NCI-H82 (cell line): ENCODE results near the gene IFNGR1.
"Not testable (repeated sequence)": the region's sequence is repeated elsewhere in the genome, so short reads cannot be mapped to it uniquely, and the experiment has no call there.

Source experiments
- DNase-seq: peaks from one replicate; lab custom pipeline; 2025; lab: John Stamatoyannopoulos, UW

Gene IFNGR1

DNA sequence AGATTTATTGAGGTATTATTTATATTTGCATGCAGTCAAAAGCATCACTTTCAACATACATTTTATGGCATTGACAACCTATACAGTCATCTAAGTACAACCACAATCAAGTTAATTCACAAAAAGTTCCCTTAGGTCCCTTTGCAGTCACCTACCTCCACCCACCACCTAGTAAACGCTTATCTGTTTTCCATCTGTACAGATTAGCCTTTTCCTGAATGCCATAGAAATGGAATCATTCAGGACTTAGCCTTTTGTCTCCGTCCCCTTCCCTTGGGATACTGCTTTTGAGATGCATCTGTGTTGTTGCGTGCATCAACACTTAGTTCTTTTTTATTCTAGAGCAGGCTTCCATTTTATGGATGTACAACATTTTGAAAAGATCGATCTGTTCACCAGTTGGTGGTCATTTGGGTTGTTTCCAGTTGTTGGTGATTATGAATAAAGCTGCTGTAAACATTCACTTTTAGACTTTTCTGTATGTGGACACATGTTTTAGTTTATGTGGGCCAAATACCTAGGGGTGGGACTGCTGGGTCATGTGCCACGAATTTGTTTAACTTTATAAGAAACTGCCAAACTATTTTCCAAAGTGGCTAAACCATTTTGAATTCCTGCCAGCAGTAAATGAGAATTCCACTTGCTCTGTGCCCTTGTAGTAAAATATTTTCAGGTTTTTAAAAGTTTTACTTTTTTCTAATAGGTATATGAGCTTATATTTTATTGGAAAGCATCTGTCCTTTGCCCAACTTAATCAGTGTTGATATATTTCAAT is 17.6 kb upstream of the IFNGR1 start:
- DNase-seq, result no peak

GRCh38 chr6:137235686-137236085 is 16.5 kb upstream of the IFNGR1 start:
- no peak for DNase-seq

GRCh38 chr6:137233911-137234863 is 15.0 kb upstream of the IFNGR1 start:
- DNase-seq, result no peak

DNA sequence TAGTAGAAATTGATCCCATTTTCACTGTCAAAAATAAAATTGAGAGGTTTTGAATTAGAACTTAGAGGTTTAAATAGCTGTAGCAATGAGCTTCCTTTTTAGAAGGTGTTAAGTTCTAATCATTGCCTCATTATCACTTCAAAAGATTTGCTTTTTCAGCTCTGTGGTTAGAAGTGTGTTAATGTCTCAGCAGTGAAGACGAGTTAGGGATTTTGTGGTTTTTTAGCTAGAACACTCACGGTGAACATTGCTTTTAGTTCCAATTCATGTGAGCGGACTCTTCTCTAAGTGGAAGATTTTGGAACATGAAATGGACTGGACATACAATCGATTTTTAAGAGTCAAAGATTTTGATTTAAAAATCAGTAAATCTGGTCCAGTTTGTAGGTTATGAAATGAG is 12.7 kb upstream of the IFNGR1 start:
- no peak for DNase-seq

- DNase-seq, result no peak
These were observed 11.9 kb upstream of the IFNGR1 start for GRCh38 chr6:137230956-137231555.

DNA sequence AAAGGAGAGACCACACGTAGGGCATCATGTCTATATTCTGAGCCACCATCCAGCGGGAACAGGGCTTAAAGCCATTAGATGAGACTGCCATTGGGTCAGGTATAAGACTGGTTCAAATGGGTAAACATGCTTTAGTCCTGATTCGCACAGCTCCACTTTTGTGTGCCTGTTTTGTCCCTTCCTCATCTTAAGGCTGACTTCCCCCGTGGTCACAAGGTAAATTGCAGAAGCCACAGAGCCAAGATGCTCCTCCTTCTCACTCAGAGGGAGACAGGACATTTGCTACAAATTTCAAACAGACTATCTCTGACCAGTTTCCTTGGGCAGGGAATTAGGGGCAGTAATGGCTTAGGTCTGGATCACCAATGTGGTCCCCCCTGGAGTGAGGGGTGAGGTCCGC is 11.4 kb upstream of the IFNGR1 start:
- no peak for DNase-seq

DNA sequence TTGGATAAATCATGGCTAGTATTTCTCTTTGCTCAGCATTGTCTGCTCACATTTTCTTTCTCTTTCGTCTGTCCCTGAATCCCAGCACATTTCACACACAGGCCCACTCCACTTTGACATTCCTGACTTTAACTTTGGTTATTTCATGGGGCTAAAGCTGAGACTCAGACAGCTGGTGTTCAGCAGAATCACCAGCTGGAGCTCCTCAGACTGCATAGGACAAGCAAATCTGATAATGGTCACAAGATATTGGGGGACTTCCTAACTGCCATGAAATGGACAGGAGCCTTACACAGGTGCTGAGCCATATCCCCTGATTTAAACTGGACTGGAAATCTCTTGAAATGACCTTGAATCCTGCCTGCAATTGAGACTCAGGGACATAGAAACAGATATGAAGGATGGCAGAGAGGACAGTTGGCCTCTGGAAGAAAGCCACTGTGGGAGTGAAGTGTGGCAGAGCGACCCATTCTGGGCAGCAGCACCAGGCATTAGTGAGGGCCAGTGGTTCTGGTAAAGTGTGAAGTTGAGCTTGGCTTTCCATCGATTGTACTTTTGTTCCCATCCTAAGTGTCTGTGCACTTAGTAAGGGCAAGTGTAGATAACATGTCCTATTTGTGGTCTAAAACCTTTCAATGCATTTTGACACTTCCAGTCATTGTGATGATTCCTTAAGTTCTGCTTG is 10.0 kb upstream of the IFNGR1 start:
- DNase-seq, result no peak

DNA sequence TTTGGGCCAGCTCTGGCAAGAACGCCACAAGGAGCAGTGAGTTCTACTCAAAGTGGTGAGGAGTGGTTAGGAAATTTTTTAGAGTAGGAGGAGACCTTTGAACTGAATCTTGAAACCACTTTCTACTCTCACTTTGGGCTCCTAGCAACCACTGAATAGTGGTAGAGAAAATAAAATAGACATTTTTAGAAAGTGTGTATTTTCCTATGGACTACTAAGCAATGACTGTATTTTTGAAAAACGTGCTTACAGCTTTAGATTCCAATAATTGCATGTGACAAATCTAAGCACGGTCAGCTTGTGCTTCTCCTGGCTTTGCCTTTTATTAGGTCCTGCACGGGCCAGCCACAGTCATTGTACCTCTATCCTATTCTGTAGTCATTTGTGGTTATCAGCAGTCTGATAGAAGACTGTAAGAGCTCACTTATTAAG is 8.7 kb upstream of the IFNGR1 start:
- no peak for DNase-seq

DNA sequence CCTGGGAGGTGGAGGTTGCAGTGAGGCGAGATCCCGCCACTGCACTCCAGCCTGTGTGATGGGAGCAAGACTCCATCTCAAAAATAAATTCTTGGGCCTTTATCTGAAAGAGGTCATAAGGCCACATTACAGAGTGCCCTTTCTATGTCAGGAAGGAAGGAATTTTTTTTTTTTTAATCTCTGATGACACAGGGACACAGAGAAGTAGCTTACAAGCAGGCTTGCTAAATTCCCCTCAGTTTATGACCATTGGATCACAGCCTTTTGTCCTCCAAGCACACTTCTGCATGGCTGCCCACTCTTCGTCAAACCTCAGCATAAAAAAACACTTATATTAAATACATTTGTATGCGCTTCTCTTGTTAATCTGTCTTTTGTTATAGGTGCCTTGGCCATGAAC is 7.5 kb upstream of the IFNGR1 start:
- DNase-seq, result no peak

GRCh38 chr6:137224799-137225198 is 5.6 kb upstream of the IFNGR1 start:
- DNase-seq, result no peak

- DNase-seq, result no peak
These were observed 4.4 kb upstream of the IFNGR1 start for GRCh38 chr6:137223370-137224131.

DNA sequence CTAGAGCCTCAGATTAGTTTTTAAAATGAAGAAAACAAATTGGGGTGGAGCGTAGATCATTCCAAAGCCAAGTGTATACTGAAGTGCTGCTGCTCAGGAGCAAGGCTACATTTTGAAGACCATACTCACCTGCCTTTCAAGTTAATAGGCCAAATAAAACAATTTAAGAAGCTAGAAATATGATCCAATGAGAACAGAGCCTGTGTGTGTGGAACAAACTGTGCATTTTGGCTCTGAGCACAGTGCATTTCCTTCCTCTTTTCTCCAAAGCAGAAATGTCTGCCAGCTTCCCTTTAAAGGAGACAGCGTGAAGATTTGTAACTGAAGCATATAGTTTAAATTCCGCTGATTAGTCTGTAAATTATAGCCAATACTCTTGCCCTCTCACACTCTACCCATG is 3.2 kb upstream of the IFNGR1 start:
- DNase-seq, result no peak

DNA sequence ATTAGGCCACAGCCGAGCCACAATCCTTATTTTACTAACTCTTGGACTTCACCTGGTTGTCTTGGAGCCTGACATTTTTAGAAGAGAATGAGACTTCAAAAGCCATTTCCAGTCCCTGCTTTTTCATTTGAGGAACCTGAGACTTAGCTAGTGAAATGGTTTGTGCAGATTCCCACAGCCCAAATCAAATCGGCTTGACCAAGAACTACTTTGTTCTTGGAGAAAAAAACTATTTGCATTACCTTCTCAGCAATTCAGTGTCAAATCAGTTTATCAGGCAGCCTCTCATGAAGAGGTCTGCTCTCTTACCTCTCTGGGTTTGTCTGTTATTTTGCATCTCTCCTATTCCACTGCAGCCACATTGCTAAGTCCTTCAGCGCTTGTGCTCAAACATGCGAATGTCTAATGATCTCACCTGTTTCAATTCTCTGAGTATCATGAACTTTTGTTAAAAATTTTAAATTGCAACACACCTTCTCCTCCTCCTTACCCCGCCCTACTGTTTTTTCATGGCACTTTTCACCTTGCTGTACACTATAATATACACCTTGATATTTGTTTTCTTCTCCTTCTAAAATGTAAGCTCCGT is 573 bp upstream of the IFNGR1 start:
- no peak for DNase-seq

GRCh38 chr6:137218473-137218916 is 690 bp downstream of the IFNGR1 start:
- peak; percentile 73 for DNase-seq

GRCh38 chr6:137217801-137218472 is 1.2 kb downstream of the IFNGR1 start:
- DNase-seq, result peak; percentile 11

- DNase-seq, result peak; percentile 32
These were observed 2.2 kb downstream of the IFNGR1 start for GRCh38 chr6:137216875-137217553.

DNA sequence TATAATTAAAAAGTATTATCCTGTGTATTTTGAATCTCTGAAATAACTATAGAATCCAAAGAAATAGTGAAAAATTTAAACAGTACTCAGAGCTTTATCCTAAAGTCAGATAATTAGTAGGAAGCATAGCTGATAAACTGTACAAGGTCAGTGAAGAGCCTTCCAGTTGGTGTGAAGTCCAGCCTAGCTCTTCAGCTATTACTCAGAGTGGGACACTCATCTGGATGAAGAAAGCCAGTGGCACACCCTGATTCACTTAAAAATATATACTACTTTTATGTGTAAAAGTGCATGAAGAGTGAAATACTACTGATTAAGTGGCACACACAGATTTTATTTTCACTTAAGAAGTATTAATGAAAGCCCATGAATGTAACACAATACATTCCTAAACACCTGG is 3.1 kb downstream of the IFNGR1 start:
- DNase-seq, result no peak

- DNase-seq, result not testable (repeated sequence)
These were observed 3.6 kb downstream of the IFNGR1 start for GRCh38 chr6:137215630-137216029.

GRCh38 chr6:137214931-137215330 is 4.3 kb downstream of the IFNGR1 start:
- no peak for DNase-seq

GRCh38 chr6:137213813-137214212 is 5.4 kb downstream of the IFNGR1 start:
- no peak for DNase-seq
